GM03348 (cell line): ENCODE results near the gene MAP3K5.
"Not testable (repeated sequence)": the region's sequence is repeated elsewhere in the genome, so short reads cannot be mapped to it uniquely, and the experiment has no call there.

Source experiments
- DNase-seq: peaks from one replicate; pipeline ENCODE4 v3.0.0; 2012; ENCODE audit warnings: low spot score

The MAP3K5 gene

GRCh38 chr6:136793363-136793762 lies 1.1 kb upstream of the MAP3K5 start:
- no peak for DNase-seq

DNA sequence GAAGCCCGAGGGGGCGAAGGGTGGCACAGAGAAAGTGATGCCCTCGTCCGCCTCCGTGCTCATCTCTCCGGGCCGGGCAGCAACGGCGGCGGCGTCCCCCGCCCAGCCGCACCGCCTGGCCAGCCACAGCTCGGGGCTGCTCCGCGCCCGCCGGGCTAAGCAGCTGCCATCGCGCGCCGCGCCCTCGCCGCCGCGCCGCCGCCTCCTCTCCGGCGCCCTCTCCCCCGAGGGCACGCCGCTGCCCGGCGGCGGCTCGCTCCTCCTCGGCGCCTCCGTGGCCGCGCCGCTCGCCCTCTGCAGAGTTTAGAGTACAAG lies 225 bp downstream of the MAP3K5 start:
- no peak for DNase-seq

DNA sequence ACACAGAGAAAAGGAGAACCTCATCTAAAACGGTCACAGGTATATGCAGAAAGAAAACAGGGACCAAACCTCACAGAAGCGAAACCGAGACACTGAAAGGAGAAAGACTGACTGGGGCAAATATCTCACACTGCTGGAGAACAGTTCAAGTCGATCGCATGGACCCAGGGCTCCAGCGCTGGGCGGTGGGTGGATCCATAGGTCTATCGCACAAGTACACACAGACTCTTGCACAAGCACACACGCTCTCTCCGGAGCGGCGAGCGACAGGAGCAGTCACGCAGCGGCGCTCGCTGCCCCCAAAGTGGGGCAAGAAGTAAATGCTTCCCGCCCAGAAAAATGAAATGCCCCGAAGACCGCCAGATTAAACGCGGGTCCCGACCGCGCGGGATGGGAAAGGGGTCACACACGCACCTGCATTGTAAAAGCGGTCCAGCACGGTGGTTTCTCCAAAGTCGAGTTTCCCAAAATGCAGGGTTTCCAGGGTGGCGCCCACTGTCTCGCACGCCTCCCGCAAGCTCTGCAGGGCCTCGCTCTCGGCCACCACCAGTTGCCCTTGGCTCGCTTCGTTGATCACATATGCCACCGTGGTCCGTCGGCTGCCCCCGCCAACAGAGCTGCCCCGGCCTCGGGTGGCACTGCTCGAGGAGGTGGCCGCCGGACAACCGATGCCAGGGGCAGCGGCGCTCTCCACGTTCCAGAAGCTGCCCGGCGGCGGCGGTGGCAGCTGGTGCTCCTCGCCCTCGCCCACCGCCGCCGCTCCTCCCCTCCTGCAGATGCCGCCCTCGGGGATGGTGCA lies 782 bp downstream of the MAP3K5 start:
- peak; percentile 22 for DNase-seq

- DNase-seq: no peak
Observed at GRCh38 chr6:136790411-136791295, 1.6 kb downstream of the MAP3K5 start.

DNA sequence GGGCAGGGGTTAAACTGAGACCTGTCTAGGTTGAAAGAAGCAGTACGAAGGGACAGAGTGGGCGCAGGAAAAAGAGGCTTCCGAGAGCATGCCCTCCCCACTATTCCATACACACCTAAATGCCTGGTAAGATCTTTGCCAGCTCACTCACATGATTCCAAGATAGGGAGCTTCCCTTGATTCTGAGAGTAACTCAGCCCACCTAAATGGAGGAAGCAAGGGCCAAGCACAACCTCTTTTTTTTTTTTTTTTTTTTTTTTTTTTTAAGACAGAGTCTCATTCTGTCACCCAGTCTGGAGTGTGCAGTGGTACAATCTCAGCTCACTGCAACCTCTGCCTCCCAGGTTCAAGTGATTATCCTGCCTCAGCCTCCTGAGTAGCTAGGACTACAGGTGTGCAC lies 2.8 kb downstream of the MAP3K5 start:
- DNase-seq: not testable (repeated sequence)

DNA sequence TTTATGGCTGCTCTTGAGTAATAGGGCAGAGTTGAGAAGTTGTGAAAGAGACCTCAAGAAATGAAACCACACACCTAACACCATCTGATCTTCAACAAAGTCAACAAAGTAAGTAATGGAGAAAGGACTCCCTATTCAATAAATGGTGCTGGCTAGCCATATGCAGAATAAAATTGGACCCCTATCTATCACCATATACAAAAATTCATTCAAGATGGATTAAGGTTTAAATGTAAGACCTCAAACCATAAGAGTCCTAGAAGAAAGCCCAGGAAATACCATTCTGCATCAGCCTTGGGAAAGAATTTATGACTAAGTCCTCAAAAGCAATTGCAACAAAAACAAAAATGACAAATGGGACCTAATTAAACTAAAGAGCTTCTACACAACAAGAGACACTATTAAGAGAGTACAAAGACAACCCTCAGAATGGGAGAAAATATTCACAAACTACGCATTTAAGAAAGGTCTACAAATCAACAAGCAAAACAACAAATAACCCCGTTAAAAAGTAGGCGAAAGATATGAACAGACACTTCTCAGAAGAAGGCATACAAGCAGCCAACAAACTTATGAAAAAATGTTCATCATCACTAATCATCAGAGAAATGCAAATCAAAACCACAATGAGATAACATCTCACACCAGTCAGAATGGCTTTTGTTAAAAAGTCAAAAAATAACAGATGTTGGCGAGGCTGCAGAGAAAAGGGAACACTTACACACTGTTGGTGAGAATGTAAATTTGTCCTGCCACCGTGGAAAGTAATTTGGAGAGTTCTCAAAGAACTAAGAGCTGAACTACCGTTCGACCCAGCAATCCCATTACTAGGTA lies 4.0 kb downstream of the MAP3K5 start:
- DNase-seq: peak; percentile 26

DNA sequence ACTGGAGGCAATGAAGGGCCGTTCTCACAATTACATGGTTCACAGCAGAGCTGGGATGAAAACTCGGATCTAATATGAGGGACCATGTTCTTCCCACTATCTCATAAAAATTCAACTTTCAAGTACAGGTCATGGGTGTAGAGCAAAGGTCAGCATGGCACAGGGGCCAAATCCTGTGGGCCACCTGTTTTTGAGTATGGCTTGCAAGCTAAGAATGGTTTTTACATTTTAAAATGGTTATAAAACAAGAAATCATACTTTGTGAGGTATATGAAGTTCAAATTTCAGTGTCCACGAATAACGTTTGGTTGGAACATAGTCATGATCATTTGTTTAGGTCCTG lies 4.6 kb downstream of the MAP3K5 start:
- no peak for DNase-seq

DNA sequence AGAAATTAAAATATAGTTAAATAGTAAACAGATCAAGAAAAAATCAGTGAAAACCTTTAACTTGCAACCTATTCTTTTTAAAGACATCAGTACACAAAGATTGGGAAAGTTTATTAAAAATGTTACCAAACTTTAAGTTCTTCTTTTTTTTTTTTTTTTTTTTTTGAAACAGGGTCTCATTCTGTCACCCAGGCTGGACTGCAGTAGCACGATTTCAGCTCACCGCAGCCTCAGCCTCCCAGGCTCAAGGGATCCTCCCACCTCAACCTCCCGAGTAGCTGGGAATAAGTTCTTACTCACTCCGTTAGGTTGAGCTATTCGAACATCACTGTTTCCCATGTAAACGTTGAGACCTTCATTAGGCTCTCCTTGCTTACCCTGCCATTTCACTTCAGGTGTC lies 5.6 kb downstream of the MAP3K5 start:
- DNase-seq: no peak

GRCh38 chr6:136784910-136785746 lies 7.1 kb downstream of the MAP3K5 start:
- DNase-seq: no peak

DNA sequence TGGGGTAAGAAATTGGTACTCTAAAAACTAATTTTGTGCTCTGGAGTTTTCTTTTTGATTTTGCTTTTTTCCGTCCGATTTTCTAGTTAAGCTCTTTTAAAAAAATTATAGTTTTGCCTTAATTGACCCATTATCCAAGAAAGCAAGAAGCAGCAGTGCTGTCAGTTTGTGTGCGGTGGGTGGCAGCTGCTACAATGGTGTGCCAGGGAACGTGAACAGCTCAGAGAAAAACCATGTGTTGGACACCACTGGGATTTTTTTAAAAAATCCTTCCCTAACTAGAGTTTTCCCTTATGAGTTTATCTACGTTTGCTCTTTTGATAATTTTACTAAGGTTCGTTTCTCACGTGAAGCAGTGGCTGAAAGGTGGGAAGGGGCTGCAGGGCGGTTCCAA lies 8.0 kb downstream of the MAP3K5 start:
- no peak for DNase-seq

DNA sequence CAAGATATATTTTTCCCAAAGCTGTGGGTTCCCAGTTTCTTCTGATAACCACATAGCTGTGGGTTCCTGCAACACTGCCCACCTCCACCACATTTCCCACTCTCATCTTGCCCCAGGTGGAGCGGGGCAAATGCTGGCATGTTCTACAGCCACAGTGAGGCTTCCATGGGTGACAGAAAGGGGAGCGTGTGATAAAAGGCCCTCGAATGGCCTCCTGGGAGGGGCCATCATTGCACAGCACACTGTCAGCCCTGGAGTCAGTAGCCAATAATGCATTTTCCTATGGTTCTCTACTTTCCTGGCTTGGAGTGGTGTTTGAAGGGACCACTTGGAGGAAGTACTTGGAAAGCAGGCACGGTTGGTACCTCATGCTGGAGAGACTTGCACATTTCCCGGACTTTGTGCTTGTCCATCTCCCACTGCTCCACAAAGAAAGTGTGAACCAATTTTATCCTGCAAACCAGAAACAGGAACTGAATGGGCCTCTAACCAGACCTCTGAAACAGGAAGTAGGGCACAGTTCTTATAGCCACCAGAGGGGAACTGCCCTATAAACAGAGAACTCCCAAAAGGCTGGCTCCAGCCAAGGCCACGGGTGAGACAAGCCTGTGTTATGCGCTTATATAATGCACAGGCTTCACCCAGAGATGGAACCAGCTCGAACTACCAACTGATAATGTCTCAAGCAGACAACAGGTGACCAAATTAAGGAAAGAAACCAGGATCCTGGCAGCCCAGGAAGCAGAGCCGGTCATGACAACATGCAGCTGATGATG lies 8.6 kb downstream of the MAP3K5 start:
- DNase-seq: no peak

DNA sequence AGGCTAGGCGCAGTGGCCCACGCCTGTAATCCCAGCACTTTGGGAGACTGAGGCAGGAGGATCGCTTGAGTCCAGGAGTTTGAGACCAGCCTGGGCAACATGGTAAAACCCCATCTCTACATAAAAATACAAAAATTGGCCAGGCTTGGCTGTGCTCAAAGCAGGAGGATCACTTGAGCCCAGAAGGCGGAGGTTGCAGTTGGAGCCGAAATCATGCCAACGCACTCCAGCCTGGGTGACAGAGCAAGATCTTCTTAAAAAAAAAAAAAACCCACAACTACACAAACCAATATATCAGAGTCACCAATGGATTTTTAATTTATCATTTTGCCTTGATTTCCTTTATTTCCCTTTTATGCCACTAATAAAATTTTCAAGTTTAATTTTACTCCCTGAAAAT lies 9.3 kb downstream of the MAP3K5 start:
- no peak for DNase-seq

GRCh38 chr6:136782021-136782770 lies 10.1 kb downstream of the MAP3K5 start:
- peak; percentile 46 for DNase-seq

DNA sequence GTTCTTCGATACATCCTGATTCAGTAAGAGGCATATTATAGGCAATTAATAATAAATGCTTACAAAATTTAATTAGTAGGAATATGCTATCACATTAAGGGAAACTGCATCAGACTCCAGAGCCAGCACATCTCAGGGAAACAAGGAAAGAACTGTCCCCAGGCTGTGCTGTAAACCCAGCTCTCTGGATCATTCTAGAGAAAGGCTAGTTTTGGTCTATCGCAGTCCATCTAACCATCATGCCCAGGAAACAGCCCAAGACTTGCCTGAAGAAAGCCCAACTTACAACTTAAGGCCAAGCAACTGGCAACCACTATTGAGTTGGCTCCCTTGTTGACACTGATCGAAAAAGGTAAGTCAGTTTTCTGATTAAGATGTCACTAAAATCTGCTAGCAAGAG lies 11.3 kb downstream of the MAP3K5 start:
- DNase-seq: no peak

GRCh38 chr6:136779682-136780081 lies 12.6 kb downstream of the MAP3K5 start:
- no peak for DNase-seq

GRCh38 chr6:136777651-136778050 lies 14.6 kb downstream of the MAP3K5 start:
- DNase-seq: no peak

DNA sequence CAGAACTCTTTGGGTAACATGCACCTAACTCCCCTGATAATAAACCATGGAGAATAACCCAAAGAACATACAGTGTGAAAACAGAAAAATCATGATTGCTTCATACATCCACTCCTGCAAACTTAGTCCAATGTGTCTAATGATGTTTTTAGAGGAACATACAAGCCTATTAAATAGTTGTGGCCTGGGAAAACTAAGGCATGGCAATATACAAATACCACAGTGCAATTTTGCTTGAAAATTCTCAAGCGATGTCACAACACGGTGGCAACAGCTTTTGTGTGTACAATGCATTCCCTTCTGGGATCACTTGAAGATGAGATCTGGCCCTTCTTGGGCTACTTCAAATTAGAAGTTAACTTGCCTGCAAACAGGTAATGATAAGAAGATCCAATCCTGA lies 16.7 kb downstream of the MAP3K5 start:
- DNase-seq: no peak

DNA sequence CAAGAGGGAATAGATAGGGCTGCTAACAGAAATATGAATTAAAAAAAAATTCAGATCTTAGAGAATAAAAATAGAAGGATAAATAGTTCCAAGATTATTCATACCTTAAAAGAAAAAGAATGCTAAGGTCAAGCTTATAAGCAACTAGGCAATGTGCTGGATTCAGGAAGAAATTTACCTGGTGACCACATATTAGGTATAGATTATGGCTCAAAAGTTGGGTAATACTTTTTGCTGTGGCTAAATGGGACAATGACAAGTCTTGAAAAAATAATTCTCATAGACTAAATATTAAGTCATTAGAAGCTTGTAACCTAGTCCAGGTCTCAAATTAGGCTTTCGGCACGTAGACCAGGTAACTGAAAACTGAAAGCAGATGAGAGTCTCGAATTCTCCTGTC lies 17.2 kb downstream of the MAP3K5 start:
- DNase-seq: no peak

DNA sequence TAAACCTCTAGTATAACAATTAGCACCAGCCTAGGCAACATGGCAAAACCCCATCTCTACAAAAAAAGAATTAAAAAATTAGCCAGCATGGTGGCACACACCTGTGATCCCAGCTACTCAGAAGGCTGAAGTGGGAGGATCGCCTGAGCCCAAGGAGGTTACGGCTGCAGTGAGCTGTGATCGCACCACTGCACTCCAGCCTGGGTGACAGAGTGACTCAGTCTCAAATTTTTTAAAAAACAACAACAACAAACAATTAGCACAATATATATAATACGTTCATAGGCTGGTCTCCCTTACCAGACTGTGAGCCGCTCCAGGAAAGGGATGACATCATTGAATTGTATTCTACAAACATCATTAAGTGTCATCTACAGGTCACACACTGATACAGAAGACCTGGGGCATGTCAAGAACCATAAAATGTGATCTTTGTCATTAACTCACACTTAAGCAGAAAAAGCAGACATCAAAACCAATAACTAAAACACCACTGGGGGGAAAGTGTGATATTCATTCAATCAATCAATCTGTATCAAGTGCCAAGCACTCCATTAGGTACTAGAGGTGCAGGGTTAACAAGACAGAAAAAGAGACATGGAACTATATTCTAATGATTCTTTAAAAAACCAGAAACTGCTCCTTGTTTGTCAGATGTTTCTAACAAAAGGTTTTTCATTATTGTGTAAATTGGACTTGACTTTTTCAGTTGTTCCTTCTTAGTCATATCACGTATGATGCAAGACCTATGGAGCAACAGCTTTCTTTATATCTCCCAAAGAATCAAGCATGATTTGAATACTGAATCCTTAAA lies 17.8 kb downstream of the MAP3K5 start:
- DNase-seq: peak; percentile 55

DNA sequence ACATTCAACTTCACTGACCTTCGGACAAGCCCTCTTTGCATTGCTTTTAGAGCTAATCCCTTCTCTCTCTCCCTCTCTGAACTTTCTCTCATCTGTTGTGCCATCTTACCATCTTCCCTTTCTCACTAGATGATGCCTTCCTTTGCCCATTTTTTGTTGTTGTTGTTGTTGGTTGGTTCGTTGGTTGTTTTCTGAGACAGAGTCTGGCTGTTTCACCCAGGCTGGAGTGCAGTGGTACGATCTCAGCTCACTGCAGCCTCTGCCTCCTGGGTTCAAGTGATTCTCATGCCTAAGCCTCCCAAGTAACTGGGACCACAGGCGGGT lies 18.8 kb downstream of the MAP3K5 start:
- DNase-seq: no peak
